ENCODE data around the gene EGR1. TPM values are rescaled to one million over a fixed set of nuclear protein-coding genes. Genes with fewer than 3 reads are reported as not detected.

EGR1 gene
- total RNA-seq, 1 experiment from 2014 or later: 83.3 TPM

DNA sequence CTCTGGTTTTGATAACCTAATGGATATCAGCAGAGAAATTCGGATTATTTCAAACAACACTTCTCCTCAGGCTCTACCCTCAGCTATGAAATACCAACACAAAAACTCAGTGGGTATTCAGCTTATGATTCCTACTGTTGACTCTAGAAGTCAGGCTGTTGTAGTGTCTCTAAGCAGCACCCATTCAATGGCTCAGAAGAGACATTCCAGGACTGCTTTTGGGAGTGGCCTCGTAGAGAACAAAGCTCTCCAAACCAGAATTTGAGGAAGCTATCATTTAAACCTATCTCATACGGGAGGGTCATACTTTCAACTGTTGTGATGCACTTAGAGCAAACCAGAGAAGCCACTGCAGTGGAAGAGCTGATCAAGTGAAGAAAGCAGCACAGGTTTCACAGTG is 43.7 kb downstream of the EGR1 start:
- no peaks in the 10 kb centered on the region for H3K27me3 ChIP-seq (ENCODE audit: insufficient read depth, low read length)
- H2BK120ac ChIP-seq (ENCODE audit: low read depth, low read length, poor library complexity, severe bottlenecking): no peak overlapping the region
- no peak overlapping the region for H2BK15ac ChIP-seq (ENCODE audit: low read depth, low read length)
- no peak overlapping the region for H4K8ac ChIP-seq (replicated peaks; ENCODE audit: insufficient read length, low read depth, low read length)
- no peak overlapping the region for H3K4ac ChIP-seq (ENCODE audit: low read depth, low read length)
- H3K27ac ChIP-seq (ENCODE audit: insufficient read length, low read depth, low read length): no peak overlapping the region
- no peaks in the 10 kb centered on the region for H3K4me1 ChIP-seq (ENCODE audit: insufficient read depth, low read length)
- WGBS (ENCODE audit: extremely low coverage, insufficient read length, low lambda C conversion rate): no CpG with 5 or more reads among the region's 3 CpGs
- TF ChIP-seq, protein P1, sequence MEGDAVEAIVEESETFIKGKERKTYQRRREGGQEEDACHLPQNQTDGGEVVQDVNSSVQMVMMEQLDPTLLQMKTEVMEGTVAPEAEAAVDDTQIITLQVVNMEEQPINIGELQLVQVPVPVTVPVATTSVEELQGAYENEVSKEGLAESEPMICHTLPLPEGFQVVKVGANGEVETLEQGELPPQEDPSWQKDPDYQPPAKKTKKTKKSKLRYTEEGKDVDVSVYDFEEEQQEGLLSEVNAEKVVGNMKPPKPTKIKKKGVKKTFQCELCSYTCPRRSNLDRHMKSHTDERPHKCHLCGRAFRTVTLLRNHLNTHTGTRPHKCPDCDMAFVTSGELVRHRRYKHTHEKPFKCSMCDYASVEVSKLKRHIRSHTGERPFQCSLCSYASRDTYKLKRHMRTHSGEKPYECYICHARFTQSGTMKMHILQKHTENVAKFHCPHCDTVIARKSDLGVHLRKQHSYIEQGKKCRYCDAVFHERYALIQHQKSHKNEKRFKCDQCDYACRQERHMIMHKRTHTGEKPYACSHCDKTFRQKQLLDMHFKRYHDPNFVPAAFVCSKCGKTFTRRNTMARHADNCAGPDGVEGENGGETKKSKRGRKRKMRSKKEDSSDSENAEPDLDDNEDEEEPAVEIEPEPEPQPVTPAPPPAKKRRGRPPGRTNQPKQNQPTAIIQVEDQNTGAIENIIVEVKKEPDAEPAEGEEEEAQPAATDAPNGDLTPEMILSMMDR (conservative IDR thresholded peaks at IDR 0.05): no peak
- peaks cover 41 to 71% (median 61%) of the 10 kb centered on the region in 3 experiments; a peak in 6 of 7 replicates for H3K36me3 Mint-ChIP-seq (ENCODE audit: insufficient read depth in 1 of 3, low read depth in 3 of 3)
- no peak for DNase-seq
- no peaks in the 10 kb centered on the region for H3K9me3 ChIP-seq (ENCODE audit: control insufficient read depth, low read depth, low read length)
- H2AK5ac ChIP-seq (ENCODE audit: insufficient read length, low read length): no peak overlapping the region
- H3K56ac ChIP-seq (ENCODE audit: insufficient read length, low read depth, low read length): no peak overlapping the region
- no peak overlapping the region for H3K14ac ChIP-seq (ENCODE audit: insufficient read depth, low read length)
- no peak overlapping the region for H3K4me3 Mint-ChIP-seq
- H3K79me2 ChIP-seq (ENCODE audit: insufficient read depth, low read length): no peaks in the 10 kb centered on the region; the same call in 1 of the 2 replicates
- no peak overlapping the region for H4K91ac ChIP-seq (ENCODE audit: insufficient read length, low read depth, low read length)
- no peak overlapping the region for H4K5ac ChIP-seq (ENCODE audit: insufficient read length, low read depth, low read length)
- no peak overlapping the region for H3K4me2 ChIP-seq (ENCODE audit: insufficient read depth, insufficient read length, low read length)
- H3K9ac ChIP-seq (ENCODE audit: extremely low read depth, insufficient read length, low read length): no peak overlapping the region
- peaks cover under 1% of the 10 kb centered on the region in 2 experiments; a peak in 1 of 4 replicates for H3K4me1 Mint-ChIP-seq
- H3K9me3 Mint-ChIP-seq: no peaks in the 10 kb centered on the region
- H2BK20ac ChIP-seq (ENCODE audit: low read depth, low read length, poor library complexity, severe bottlenecking): no peak overlapping the region
- H3K18ac ChIP-seq (ENCODE audit: insufficient read length, low read depth, low read length): no peak overlapping the region
- H3T11ph ChIP-seq (ENCODE audit: low read length): no peak overlapping the region
- no peak overlapping the region for H2AFZ ChIP-seq (ENCODE audit: low read length)
- H3K27me3 Mint-ChIP-seq (ENCODE audit: low read depth): no peaks in the 10 kb centered on the region
- no peaks in the 10 kb centered on the region for H3K79me1 ChIP-seq (ENCODE audit: insufficient read depth, low read depth, low read length, poor library complexity, severe bottlenecking)
- peak overlapping the region in 1 of 3 experiments; percentile 82; a peak in 2 of 7 replicates for H3K27ac Mint-ChIP-seq
- no peak overlapping the region for H3K23ac ChIP-seq (ENCODE audit: insufficient read length, low read depth, low read length)
- H4K20me1 ChIP-seq (ENCODE audit: control insufficient read depth, insufficient read depth, insufficient read length): no peaks in the 10 kb centered on the region
- no peaks in the 10 kb centered on the region for H3K23me2 ChIP-seq (ENCODE audit: insufficient read length, low read depth, low read length, poor library complexity, severe bottlenecking)
- no peak overlapping the region for H2BK12ac ChIP-seq (ENCODE audit: insufficient read length, low read depth, low read length)
- H2BK5ac ChIP-seq (ENCODE audit: insufficient read length, low read length): no peak overlapping the region
